Small intestine (tissue), 7 donors: ENCODE results near the gene SLC15A1. TPM values are rescaled to one million over a fixed set of nuclear protein-coding genes. Genes with fewer than 3 reads are reported as not detected.
"Not testable (repeated sequence)": the region's sequence is repeated elsewhere in the genome, so short reads cannot be mapped to it uniquely, and the experiment has no call there.

ENCODE experiments used
- DNase-seq, 2 donors: peaks; one replicate each; pipeline versions ENCODE4 v3.0.0 to v3.0.0-alpha.2; 2013
- FAIRE-seq: peaks from 2 replicates; lab custom pipeline; 2012; peaks lifted over from hg19 to GRCh38; lab: Jason Lieb, UNC
- H3K27ac ChIP-seq, 3 donors: one replicate each; pipeline ENCODE4 v1.5.1; 2013; ENCODE audit warnings: low read length in 2 of 3, mild to moderate bottlenecking in 2 of 3, control low read depth in 1 of 3, inconsistent platforms in 1 of 3, low read depth in 1 of 3, moderate library complexity in 1 of 3
- H3K27me3 ChIP-seq, 3 donors: one replicate each; pipeline ENCODE4 v1.6.1; 2013; ENCODE audit warnings: low read length in 3 of 3, inconsistent platforms in 1 of 3; ENCODE audit not compliant: control insufficient read depth in 3 of 3, insufficient read depth in 3 of 3
- H3K36me3 ChIP-seq, 3 donors: one replicate each; pipeline ENCODE4 v1.6.1; 2013; ENCODE audit warnings: low read length in 3 of 3, inconsistent platforms in 1 of 3, low read depth in 1 of 3, mild to moderate bottlenecking in 1 of 3, moderate library complexity in 1 of 3; ENCODE audit not compliant: control insufficient read depth in 3 of 3, insufficient read depth in 2 of 3
- H3K4me1 ChIP-seq, 3 donors: one replicate each; pipeline ENCODE4 v1.6.1; 2013; ENCODE audit warnings: low read length in 2 of 3, inconsistent platforms in 1 of 3, low read depth in 1 of 3, mild to moderate bottlenecking in 1 of 3, moderate library complexity in 1 of 3; ENCODE audit not compliant: control insufficient read depth in 3 of 3, insufficient read depth in 2 of 3
- H3K4me3 ChIP-seq, 3 donors: one replicate each; pipeline ENCODE4 v1.5.1; 2013; ENCODE audit warnings: low read length in 3 of 3, control low read depth in 1 of 3, inconsistent platforms in 1 of 3, low read depth in 1 of 3, mild to moderate bottlenecking in 1 of 3, moderate library complexity in 1 of 3
- H3K9me3 ChIP-seq, 2 donors: one replicate each; pipeline ENCODE4 v1.6.1; 2013; ENCODE audit warnings: low read depth in 1 of 2, low read length in 1 of 2; ENCODE audit not compliant: control insufficient read depth in 2 of 2, insufficient read depth in 1 of 2
- WGBS, 3 donors: extraction: QIAGEN DNeasy Blood & Tissue Kit; methylation state at CpG; one replicate each; pipeline ENCODE4 v1.1.7; 2013; 5-methylcytosine and 5-hydroxymethylcytosine counted together
- polyA plus RNA-seq, 4 donors: library from polyadenylated mRNA; stranded (reverse) in 3 of 4; unstranded in 1 of 4; fragments of 200-250 nt in 3 of 4; fragments of 120-200 nt in 1 of 4; gene quantifications; one replicate each; pipeline versions ENCODE4 v1.2.1 to v1.2.3, GENCODE V29; 2013
- donor health status: healthy with polysubstance abuse.
- donor health status: control.
- donor health status: control.
- donor health status: Bipolar disorder and iron deficiency.
- donor health status: healthy.

Gene SLC15A1
- polyA plus RNA-seq, 4 donors: 36.9 to 422 (median 281) TPM

GRCh38 chr13:98648141-98648540, 104.3 kb downstream of the SLC15A1 start:
- H3K27ac ChIP-seq: peak overlapping the region; percentile 73 to 96 (median 86)
- DNase-seq (peak; percentile 92 to 99), FAIRE-seq (peak; percentile 93)
- no peaks in the 10 kb centered on the region for H3K36me3 ChIP-seq
- no peaks in the 10 kb centered on the region for H3K27me3 ChIP-seq
- H3K4me1 ChIP-seq: peaks cover 0 to 53% (median 5%) of the 10 kb centered on the region in 3 donors
- no peaks in the 10 kb centered on the region for H3K9me3 ChIP-seq
- 19 to 50% (median 27%) methylated on average over 2 of the region's 2 CpGs for WGBS, 3 donors
- H3K4me3 ChIP-seq: no peak overlapping the region

GRCh38 chr13:98647121-98647520, 105.4 kb downstream of the SLC15A1 start:
- no peak for DNase-seq
- FAIRE-seq: no peak
- no peaks in the 10 kb centered on the region for H3K27me3 ChIP-seq
- WGBS, 3 donors: 70 to 87% (median 74%) methylated on average over 2 of the region's 2 CpGs
- peak overlapping the region in 1 of 3 donors; percentile 96 for H3K27ac ChIP-seq
- H3K9me3 ChIP-seq: no peaks in the 10 kb centered on the region
- H3K4me3 ChIP-seq: no peak overlapping the region
- H3K4me1 ChIP-seq: peaks cover 0 to 43% (median 5%) of the 10 kb centered on the region in 3 donors
- no peaks in the 10 kb centered on the region for H3K36me3 ChIP-seq

- no peak for FAIRE-seq
- no peaks in the 10 kb centered on the region for H3K27me3 ChIP-seq
- WGBS, 3 donors: 63 to 78% (median 72%) methylated on average over 1 of the region's 1 CpG
Observed at GRCh38 chr13:98643479-98643878, 109.0 kb downstream of the SLC15A1 start.

DNA sequence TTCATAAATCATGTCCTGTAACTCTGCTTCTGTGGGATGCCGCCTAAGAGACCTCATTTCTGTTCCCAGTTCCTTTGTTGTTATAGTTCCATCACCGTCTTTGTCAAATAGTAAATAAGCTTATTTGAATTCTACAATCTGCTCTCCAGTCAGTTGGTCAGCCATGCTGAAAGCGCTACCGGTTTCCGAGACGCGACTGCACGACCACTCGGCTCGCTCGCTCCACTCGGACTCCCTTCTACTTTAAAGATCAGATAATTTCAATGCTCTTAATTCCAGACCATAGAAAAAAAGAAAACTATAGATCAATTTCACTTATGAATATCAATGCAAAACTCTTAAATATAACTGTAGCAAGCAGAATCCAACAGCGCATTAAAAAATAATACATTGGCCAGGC, 111.4 kb downstream of the SLC15A1 start:
- no peak for FAIRE-seq
- Histone ChIP-seq H3K4me1 (no peaks in the 10 kb centered on the region), H3K4me3 (no peak overlapping the region), H3K27me3 (no peaks in the 10 kb centered on the region), H3K27ac (no peak overlapping the region), H3K36me3 (no peaks in the 10 kb centered on the region), H3K9me3 (peaks cover 0 to 2% of the 10 kb centered on the region in 2 donors)
- no peak for DNase-seq
- WGBS, 3 donors: 93 to 97% (median 97%) methylated on average over 13 of the region's 13 CpGs

More at GRCh38 chr13:98643479-98643878, 109.0 kb downstream of the SLC15A1 start:
- DNase-seq: no peak
- H3K27ac ChIP-seq: no peak overlapping the region
- H3K4me3 ChIP-seq: no peak overlapping the region
- peaks cover 0 to 7% (median 2%) of the 10 kb centered on the region in 3 donors for H3K4me1 ChIP-seq
- H3K36me3 ChIP-seq: no peaks in the 10 kb centered on the region
- H3K9me3 ChIP-seq: peaks cover 0 to 2% of the 10 kb centered on the region in 2 donors

GRCh38 chr13:98639785-98640184, 112.7 kb downstream of the SLC15A1 start:
- FAIRE-seq, H3K9me3 ChIP-seq, H3K27me3 ChIP-seq, H3K4me1 ChIP-seq, DNase-seq, H3K27ac ChIP-seq, H3K36me3 ChIP-seq, H3K4me3 ChIP-seq: not testable (repeated sequence)
- WGBS, 3 donors: 86 to 91% (median 90%) methylated on average over 4 of the region's 4 CpGs

DNA sequence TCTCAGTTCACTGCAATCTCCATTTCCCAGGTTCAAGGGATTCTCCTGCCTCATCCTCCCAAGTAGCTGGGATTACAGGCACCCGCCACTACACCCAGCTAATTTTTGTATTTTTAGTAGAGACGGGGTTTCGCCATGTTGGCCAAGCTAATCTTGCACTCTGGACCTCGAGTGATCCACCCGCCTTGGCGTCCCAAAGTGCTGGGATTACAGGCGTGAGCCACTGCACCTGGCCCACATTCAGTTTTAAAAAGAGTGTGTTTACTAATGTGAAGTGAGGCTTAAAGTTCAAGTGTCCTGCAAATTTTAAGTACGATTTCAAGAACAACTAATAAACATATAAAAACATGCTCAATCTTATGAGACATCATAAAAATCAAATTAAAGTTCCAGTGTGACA, 114.1 kb downstream of the SLC15A1 start:
- whole genome bisulfite sequencing, 3 donors: 26 to 51% (median 34%) methylated on average over 8 of the region's 8 CpGs
- H3K36me3 ChIP-seq, H3K9me3 ChIP-seq, H3K4me1 ChIP-seq, H3K4me3 ChIP-seq, FAIRE-seq, DNase-seq, H3K27ac ChIP-seq, H3K27me3 ChIP-seq: not testable (repeated sequence)

Other genes with a start within 250 kb of the SLC15A1 start
- 100 to 1,000 TPM in 3 of 4 donors, 10 to 100 TPM in 1; 71.4 to 119 (median 115) TPM for gene STK24, start 175.6 kb downstream of the SLC15A1 start, polyA plus RNA-seq
- gene DOCK9, start 225.4 kb upstream of the SLC15A1 start, polyA plus RNA-seq: 10 to 100 TPM; 18.6 to 84.3 (median 37.0) TPM